Osteoblast (primary cell): ENCODE measurements around the gene SH3BP2. TPM values are rescaled to one million over a fixed set of nuclear protein-coding genes. Genes with fewer than 3 reads are reported as not detected.

Experiments
- DNase-seq: peaks from one replicate; pipeline ENCODE4 v3.0.0; 2011; ENCODE audit warnings: low spot score, mixed read lengths; ENCODE audit not compliant: insufficient read length; ENCODE audit errors: missing footprints
- H2AFZ ChIP-seq: 2 replicates; pipeline ENCODE4 v1.6.0; 2011; ENCODE audit warnings: mild to moderate bottlenecking, low read length
- H3K27ac ChIP-seq: 2 replicates; pipeline ENCODE4 v1.5.1; 2011; ENCODE audit warnings: mild to moderate bottlenecking, low read depth, low read length, moderate library complexity
- H3K27me3 ChIP-seq: 2 replicates; pipeline ENCODE4 v1.6.0; 2012; ENCODE audit warnings: mild to moderate bottlenecking, control low read depth, inconsistent platforms, low read length, moderate library complexity; ENCODE audit not compliant: insufficient read depth
- H3K36me3 ChIP-seq: 2 replicates; pipeline ENCODE4 v1.5.1; 2011; ENCODE audit warnings: mild to moderate bottlenecking, low read length, control low read depth, moderate library complexity; ENCODE audit not compliant: insufficient read depth
- H3K4me1 ChIP-seq: 2 replicates; pipeline ENCODE4 v1.5.1; 2011; ENCODE audit warnings: mild to moderate bottlenecking, low read length, control low read depth, moderate library complexity; ENCODE audit not compliant: insufficient read depth
- H3K4me2 ChIP-seq: 2 replicates; pipeline ENCODE4 v1.6.0; 2011; ENCODE audit warnings: mild to moderate bottlenecking, low read length; ENCODE audit not compliant: insufficient read depth
- H3K4me3 ChIP-seq: fragments of 200-600 bp; sonication (generic); 3 replicates; pipeline ENCODE4 v1.5.1; 2012; ENCODE audit warnings: mild to moderate bottlenecking, low read length, inconsistent platforms; ENCODE audit not compliant: insufficient read depth
- H3K79me2 ChIP-seq: 2 replicates; pipeline ENCODE4 v1.6.0; 2012; ENCODE audit warnings: mild to moderate bottlenecking, low read length, control low read depth, inconsistent platforms; ENCODE audit not compliant: insufficient read depth
- H3K9me3 ChIP-seq: 2 replicates; pipeline ENCODE4 v1.5.1; 2011; ENCODE audit warnings: low read depth, low read length, control low read depth
- H4K20me1 ChIP-seq: 2 replicates; pipeline ENCODE4 v1.6.0; 2012; ENCODE audit warnings: mild to moderate bottlenecking, low read length, control low read depth; ENCODE audit not compliant: insufficient read depth
- CTCF ChIP-seq: IDR thresholded peaks from 2 replicates; pipeline ENCODE4 v1.5.1; 2011; ENCODE audit warnings: mild to moderate bottlenecking, low read depth, low read length, moderate library complexity; ENCODE audit errors: extremely low read depth
- total RNA-seq: library from RNA; depleted of rRNA; stranded (reverse); fragments of >200 nt; gene quantifications from 2 replicates; pipeline ENCODE4 v1.2.3, GENCODE V29; 2012

Gene SH3BP2
- total RNA-seq, 1 donor = 26.4 TPM

GRCh38 chr4:2765832-2766526 is 26.9 kb upstream of the SH3BP2 start:
- Histone ChIP-seq H3K27me3 (no peaks in the 10 kb centered on the region), H3K4me1 (peaks cover 3% of the 10 kb centered on the region), H3K4me2 (no peak overlapping the region), H3K79me2 (no peaks in the 10 kb centered on the region), H3K9me3 (no peaks in the 10 kb centered on the region), H3K36me3 (no peaks in the 10 kb centered on the region), H3K27ac (no peak overlapping the region), H3K4me3 (no peak overlapping the region), H2AFZ (no peak overlapping the region), H4K20me1 (no peaks in the 10 kb centered on the region)
- no peak for TF ChIP-seq CTCF
- peak; percentile 61 for DNase-seq

- DNase-seq = peak; percentile 42
- no peaks in the 10 kb centered on the region for H3K36me3 ChIP-seq
- no peaks in the 10 kb centered on the region for H4K20me1 ChIP-seq
- no peak overlapping the region for H3K4me2 ChIP-seq
- H3K27ac ChIP-seq = no peak overlapping the region
- no peaks in the 10 kb centered on the region for H3K27me3 ChIP-seq
- no peak overlapping the region for H3K4me3 ChIP-seq
- no peaks in the 10 kb centered on the region for H3K9me3 ChIP-seq
- H3K4me1 ChIP-seq = peaks cover 3% of the 10 kb centered on the region
- H2AFZ ChIP-seq = no peak overlapping the region
- TF ChIP-seq CTCF = no peak
- no peaks in the 10 kb centered on the region for H3K79me2 ChIP-seq
These were observed 25.7 kb upstream of the SH3BP2 start for GRCh38 chr4:2767046-2767704.

- Histone ChIP-seq H3K4me3 (no peak overlapping the region), H2AFZ (no peak overlapping the region), H3K27ac (no peak overlapping the region), H3K36me3 (no peaks in the 10 kb centered on the region), H3K4me1 (peaks cover 3% of the 10 kb centered on the region), H3K4me2 (no peak overlapping the region), H3K9me3 (no peaks in the 10 kb centered on the region), H3K27me3 (no peaks in the 10 kb centered on the region), H4K20me1 (no peaks in the 10 kb centered on the region), H3K79me2 (no peaks in the 10 kb centered on the region)
- no peak for TF ChIP-seq CTCF
- peak; percentile 51 for DNase-seq
These were observed 25.2 kb upstream of the SH3BP2 start for GRCh38 chr4:2767705-2768074.

GRCh38 chr4:2768124-2768523 is 24.8 kb upstream of the SH3BP2 start:
- Histone ChIP-seq H4K20me1 (no peaks in the 10 kb centered on the region), H3K4me2 (no peak overlapping the region), H3K4me3 (no peak overlapping the region), H3K9me3 (no peaks in the 10 kb centered on the region), H3K79me2 (no peaks in the 10 kb centered on the region), H3K4me1 (peaks cover 3% of the 10 kb centered on the region), H3K27ac (no peak overlapping the region), H2AFZ (no peak overlapping the region), H3K36me3 (no peaks in the 10 kb centered on the region), H3K27me3 (no peaks in the 10 kb centered on the region)
- TF ChIP-seq CTCF = no peak
- no peak for DNase-seq
